SK-N-SH (cell line): Measurements from ENCODE around the gene PSMD3.

ENCODE experiments used
- CTCF ChIP-seq: fragments of 200-600 bp; sonication (generic); IDR thresholded peaks from 2 replicates; pipeline ENCODE4 v1.6.1; 2017; ENCODE audit warnings: antibody characterized with exemption, mild to moderate bottlenecking, moderate library complexity
- EP300 ChIP-seq, 2 experiments: IDR thresholded peaks; 2 replicates each; pipeline versions ENCODE4 v1.4.0 to v1.6.1; 2012; ENCODE audit warnings: borderline replicate concordance in 1 of 2, low read depth in 1 of 2, low read length in 1 of 2
- GABPA ChIP-seq: IDR thresholded peaks from 2 replicates; pipeline ENCODE4 v1.4.0; 2012; ENCODE audit warnings: low read depth, mild to moderate bottlenecking
- POLR2AphosphoS5 ChIP-seq: IDR thresholded peaks from 2 replicates; pipeline ENCODE4 v1.6.1; 2012; ENCODE audit warnings: low read depth, low read length
- RAD21 ChIP-seq: IDR thresholded peaks from 2 replicates; pipeline ENCODE4 v1.6.1; 2012; ENCODE audit warnings: mild to moderate bottlenecking, low read length
- YY1 ChIP-seq: IDR thresholded peaks from 2 replicates; pipeline ENCODE4 v1.4.0; 2012; ENCODE audit warnings: low read depth, mild to moderate bottlenecking
- TF ChIP-seq, protein P1 (sequence below): IDR thresholded peaks from 2 replicates; pipeline ENCODE4 v1.4.0; 2012; ENCODE audit warnings: low read depth, borderline replicate concordance
- TF ChIP-seq, protein P2 (sequence below): fragments of 150-350 bp; IDR thresholded peaks from 2 replicates; pipeline ENCODE4 v1.6.1; 2017; ENCODE audit warnings: antibody characterized with exemption, low read length, low read depth, borderline replicate concordance

GRCh38 chr17:39999067-39999466 lies 18.5 kb downstream of the PSMD3 start:
- TF ChIP-seq RAD21, result no peak
- TF ChIP-seq CTCF, result no peak
- TF ChIP-seq, protein P1, sequence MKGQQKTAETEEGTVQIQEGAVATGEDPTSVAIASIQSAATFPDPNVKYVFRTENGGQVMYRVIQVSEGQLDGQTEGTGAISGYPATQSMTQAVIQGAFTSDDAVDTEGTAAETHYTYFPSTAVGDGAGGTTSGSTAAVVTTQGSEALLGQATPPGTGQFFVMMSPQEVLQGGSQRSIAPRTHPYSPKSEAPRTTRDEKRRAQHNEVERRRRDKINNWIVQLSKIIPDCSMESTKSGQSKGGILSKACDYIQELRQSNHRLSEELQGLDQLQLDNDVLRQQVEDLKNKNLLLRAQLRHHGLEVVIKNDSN, result no peak
- no peak for TF ChIP-seq GABPA
- TF ChIP-seq, protein P2, sequence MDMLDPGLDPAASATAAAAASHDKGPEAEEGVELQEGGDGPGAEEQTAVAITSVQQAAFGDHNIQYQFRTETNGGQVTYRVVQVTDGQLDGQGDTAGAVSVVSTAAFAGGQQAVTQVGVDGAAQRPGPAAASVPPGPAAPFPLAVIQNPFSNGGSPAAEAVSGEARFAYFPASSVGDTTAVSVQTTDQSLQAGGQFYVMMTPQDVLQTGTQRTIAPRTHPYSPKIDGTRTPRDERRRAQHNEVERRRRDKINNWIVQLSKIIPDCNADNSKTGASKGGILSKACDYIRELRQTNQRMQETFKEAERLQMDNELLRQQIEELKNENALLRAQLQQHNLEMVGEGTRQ, result no peak
- no peak for TF ChIP-seq YY1
- no peak for TF ChIP-seq EP300 (IDR thresholded peaks at IDR 0.05; ENCODE audit: borderline replicate concordance in 1 of 2, low read depth in 1 of 2, low read length in 1 of 2)
- no peak for TF ChIP-seq POLR2AphosphoS5
